GM12892 (cell line): ENCODE results near the gene SRGAP2C.
"Not testable (repeated sequence)": the region's sequence is repeated elsewhere in the genome, so short reads cannot be mapped to it uniquely, and the experiment has no call there.

Experiments
- POLR2A ChIP-seq: IDR thresholded peaks from 2 replicates; pipeline ENCODE4 v1.6.1; 2011; ENCODE audit warnings: low read depth, low read length, control low read depth
- POLR2AphosphoS5 ChIP-seq: IDR thresholded peaks from 2 replicates; pipeline ENCODE4 v1.6.1; 2011; ENCODE audit warnings: low read depth, low read length, control low read depth
- TAF1 ChIP-seq: IDR thresholded peaks from 2 replicates; pipeline ENCODE4 v1.6.1; 2011; ENCODE audit warnings: low read depth, mild to moderate bottlenecking, control low read depth, low read length, borderline replicate concordance

DNA sequence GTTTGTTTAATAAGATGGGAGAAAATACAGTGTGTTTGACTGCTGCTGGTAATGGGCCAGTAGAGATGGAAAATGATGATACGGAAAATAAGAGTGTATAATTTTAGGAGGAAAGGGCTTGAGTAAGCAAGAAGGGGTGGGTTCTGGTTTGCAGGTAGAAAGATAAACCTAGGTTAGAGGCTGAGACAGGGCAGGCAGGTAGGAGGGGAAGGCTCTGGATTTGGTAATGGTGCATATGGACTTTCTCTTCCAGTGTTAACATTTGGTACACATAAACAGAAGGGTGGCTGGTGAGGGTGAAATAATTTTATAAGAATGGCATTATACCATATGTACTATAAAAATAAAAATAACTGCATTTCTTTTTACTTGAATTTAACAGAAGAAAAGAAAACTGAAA is 84.5 kb downstream of the SRGAP2C start:
- not testable (repeated sequence) for TF ChIP-seq POLR2A, TAF1, POLR2AphosphoS5
